Tibial nerve (tissue), 4 donors: Measurements from ENCODE around the gene AMBRA1. TPM values are rescaled to one million over a fixed set of nuclear protein-coding genes. Genes with fewer than 3 reads are reported as not detected.
A peak's percentile ranks its signal among the peaks of the same experiment; 100 is the strongest.

Experiments used
- DNase-seq, 2 donors: peaks; one replicate each; pipeline ENCODE4 v3.0.0-alpha.2; 2019; ENCODE audit warnings: low spot score in 2 of 2
- H3K27ac ChIP-seq, 4 donors: fragments of 200-600 bp; sonication (generic) in 3 of 4; one replicate each; pipeline ENCODE4 v1.5.1; 2017 to 2019; ENCODE audit warnings: mild to moderate bottlenecking in 1 of 4
- H3K27me3 ChIP-seq, 2 donors: fragments of 200-600 bp; sonication (generic) in 1 of 2; one replicate each; pipeline versions ENCODE4 v1.5.1 to v1.6.0; 2017 to 2019
- H3K36me3 ChIP-seq, 3 donors: fragments of 200-600 bp; sonication (generic); one replicate each; pipeline ENCODE4 v1.5.1; 2018 to 2019
- H3K4me1 ChIP-seq, 4 donors: fragments of 200-600 bp; sonication (generic) in 3 of 4; one replicate each; pipeline ENCODE4 v1.5.1; 2017 to 2019
- H3K4me3 ChIP-seq, 4 donors: fragments of 200-600 bp; sonication (generic) in 3 of 4; one replicate each; pipeline ENCODE4 v1.5.1; 2017 to 2019; ENCODE audit warnings: mild to moderate bottlenecking in 1 of 4, moderate library complexity in 1 of 4
- H3K9me3 ChIP-seq, 4 donors: fragments of 200-600 bp; sonication (generic) in 3 of 4; one replicate each; pipeline ENCODE4 v1.5.1; 2017 to 2019
- CTCF ChIP-seq, 5 experiments: fragments of 200-600 bp in 3 of 5; fragments of 450-650 bp in 2 of 5; sonication (generic) in 3 of 5; IDR thresholded peaks; one replicate each; pipeline ENCODE4 v1.5.1; 2016 to 2019; ENCODE audit warnings: antibody characterized with exemption in 5 of 5, mild to moderate bottlenecking in 3 of 5, moderate library complexity in 2 of 5
- EP300 ChIP-seq, 2 donors: sonication (generic); formaldehyde crosslinking; IDR thresholded peaks; one replicate each; pipeline ENCODE4 v1.6.1; 2017; ENCODE audit warnings: antibody characterized with exemption in 2 of 2, mild to moderate bottlenecking in 1 of 2
- POLR2A ChIP-seq, 2 donors: fragments of 450-650 bp; IDR thresholded peaks; one replicate each; pipeline ENCODE4 v1.6.1; 2017; ENCODE audit warnings: antibody characterized with exemption in 2 of 2, mild to moderate bottlenecking in 2 of 2, moderate library complexity in 2 of 2
- WGBS, 2 donors: methylation state at CpG; one replicate each; pipeline ENCODE4 v1.1.5; 2018; 5-methylcytosine and 5-hydroxymethylcytosine counted together
- small RNA-seq: library from RNA; depleted of rRNA; stranded (forward); fragments of <200 nt; gene quantifications from one replicate; pipeline ENCODE3, GENCODE V24; 2016
- total RNA-seq, 4 donors: library from RNA; depleted of rRNA; stranded (reverse); fragments of >200 nt; gene quantifications; one replicate each; pipeline ENCODE4 v1.1.0, GENCODE V29; 2016

The AMBRA1 gene
- total RNA-seq, 4 donors from 2014 or later: 31.0 to 43.7 (median 35.8) TPM

DNA sequence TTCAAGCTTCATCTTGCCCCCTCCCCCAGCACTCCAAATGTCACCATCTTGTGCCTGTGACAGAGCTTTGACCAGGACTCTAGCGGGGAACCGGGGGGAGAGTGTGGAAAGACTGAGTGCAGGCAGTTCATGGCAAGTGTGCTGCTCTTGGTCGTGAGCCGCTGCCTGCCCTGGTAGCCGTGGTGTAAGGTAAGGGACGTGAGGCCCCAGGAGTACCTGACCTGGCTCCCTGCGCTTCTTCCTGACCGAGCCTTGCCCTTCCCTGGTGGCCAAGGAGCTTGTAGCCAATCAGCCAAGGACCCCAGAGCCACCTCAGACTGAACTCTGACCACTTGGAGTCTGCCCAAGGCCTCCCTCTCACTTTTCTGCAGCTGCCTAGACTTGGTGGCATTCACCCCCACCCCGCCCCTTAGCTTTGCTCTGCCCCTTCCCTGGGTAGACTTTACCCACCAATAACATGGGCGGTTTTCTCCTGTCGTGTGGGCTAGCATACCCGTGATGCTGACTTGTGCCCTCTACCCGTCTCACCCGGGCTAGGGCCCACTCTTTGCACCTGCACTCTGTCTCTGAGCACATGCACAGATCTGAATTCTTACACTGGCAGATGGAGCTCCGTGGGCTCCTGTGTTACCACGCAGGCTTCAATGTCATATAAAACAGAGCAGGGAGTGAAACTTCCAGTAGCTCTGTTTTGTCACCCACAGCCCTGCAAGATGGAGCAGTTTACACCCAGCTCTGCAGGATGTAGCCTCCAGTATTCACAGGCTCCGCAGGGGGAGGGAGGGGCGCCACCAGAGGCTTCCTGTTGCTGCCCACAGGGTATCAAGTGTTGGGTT is 245.0 kb downstream of the AMBRA1 start:
- no peaks in the 10 kb centered on the region for H3K27me3 ChIP-seq
- WGBS, 2 donors: 53 to 62% methylated on average over 17 to 18 of the region's 18 CpGs
- no peaks in the 10 kb centered on the region for H3K36me3 ChIP-seq
- peak overlapping the region in 3 of 4 donors; percentile 70 to 91 (median 71) for H3K4me3 ChIP-seq
- no peak for DNase-seq
- peak overlapping the region in 3 of 4 donors; percentile 36 to 80 (median 80) for H3K27ac ChIP-seq
- TF ChIP-seq CTCF (IDR thresholded peaks at IDR 0.05): no peak
- TF ChIP-seq EP300 (IDR thresholded peaks at IDR 0.05): no peak
- TF ChIP-seq POLR2A (IDR thresholded peaks at IDR 0.05): no peak
- H3K9me3 ChIP-seq: no peaks in the 10 kb centered on the region
- H3K4me1 ChIP-seq: peaks cover 0 to 72% (median 35%) of the 10 kb centered on the region in 4 donors

- no peak for DNase-seq
- no peaks in the 10 kb centered on the region for H3K27me3 ChIP-seq
- TF ChIP-seq POLR2A (IDR thresholded peaks at IDR 0.05) (no peak), EP300 (IDR thresholded peaks at IDR 0.05) (no peak), CTCF (IDR thresholded peaks at IDR 0.05) (no peak)
- H3K27ac ChIP-seq: peak overlapping the region; percentile 35 to 80 (median 78)
- 12 to 25% methylated on average over 25 to 31 of the region's 63 CpGs for WGBS, 2 donors
- peaks cover 0 to 61% (median 34%) of the 10 kb centered on the region in 4 donors for H3K4me1 ChIP-seq
- no peaks in the 10 kb centered on the region for H3K9me3 ChIP-seq
- no peaks in the 10 kb centered on the region for H3K36me3 ChIP-seq
- peak overlapping the region; percentile 70 to 91 (median 80) for H3K4me3 ChIP-seq
These were observed 246.0 kb downstream of the AMBRA1 start for GRCh38 chr11:46347637-46348311.

- peaks cover 0 to 57% (median 27%) of the 10 kb centered on the region in 4 donors for H3K4me1 ChIP-seq
- H3K36me3 ChIP-seq: no peaks in the 10 kb centered on the region
- H3K4me3 ChIP-seq: peak within 1 kb of the TSS; percentile 70 to 91 (median 80)
- WGBS, 2 donors: 8 to 20% methylated on average over 24 to 37 of the region's 80 CpGs
- peak; percentile 68 to 71 for DNase-seq
- no peaks in the 10 kb centered on the region for H3K9me3 ChIP-seq
- H3K27me3 ChIP-seq: no peaks in the 10 kb centered on the region
- TF ChIP-seq EP300 (IDR thresholded peaks at IDR 0.05) (peak in 1 of 2 donors; percentile 20), POLR2A (IDR thresholded peaks at IDR 0.05) (peak in 1 of 2 donors; percentile 36), CTCF (IDR thresholded peaks at IDR 0.05) (peak; percentile 84 to 100 (median 99))
- peak within 1 kb of the TSS; percentile 35 to 80 (median 78) for H3K27ac ChIP-seq
These were observed 246.8 kb downstream of the AMBRA1 start, which contains the start of gene DGKZ for GRCh38 chr11:46346886-46347636. TSS of gene DGKZ (plus strand) at chr11:46347463. CDS start at chr11:46347660, 197 bp downstream.

Small RNA genes lying within 50 kb of the gene (small RNA-seq; reads per million reads assigned to genes)
- gene MIR3160-1 (not detected), gene MIR4688 (not detected)

Other genes starting within 250 kb of the AMBRA1 start
- 100 to 1,000 TPM in 1 of 4 donors, 10 to 100 TPM in 3; 41.2 to 105 (median 49.6) TPM for gene DGKZ, start 246.6 kb downstream of the AMBRA1 start, total RNA-seq
- 100 to 1,000 TPM in 1 of 4 donors, 10 to 100 TPM in 3; 48.1 to 107 (median 57.3) TPM for gene MDK, start 212.4 kb downstream of the AMBRA1 start, total RNA-seq
- 1 to 10 TPM in 1 of 4 donors, not detected in 3; 1.2 TPM for gene CHRM4, start 202.2 kb downstream of the AMBRA1 start, total RNA-seq
- gene HARBI1, start 23.2 kb upstream of the AMBRA1 start, total RNA-seq: 1 to 10 TPM in 3 of 4 donors, under 1 TPM in 1; 0.59 to 5.2 (median 2.6) TPM
- 100 to 1,000 TPM; 113 to 203 (median 139) TPM for gene ATG13, start 23.5 kb upstream of the AMBRA1 start, total RNA-seq
- gene ARHGAP1, start 106.6 kb upstream of the AMBRA1 start, total RNA-seq: 10 to 100 TPM; 47.9 to 83.0 (median 59.8) TPM
- 10 to 100 TPM in 3 of 4 donors, 1 to 10 TPM in 1; 8.8 to 21.6 (median 13.7) TPM for gene ZNF408, start 107.0 kb upstream of the AMBRA1 start, total RNA-seq
- gene F2, start 125.2 kb upstream of the AMBRA1 start, total RNA-seq: not detected